CD4-positive, alpha-beta T cell treated with Interleukin-17A for 4 hours (primary cell): Measurements from ENCODE around the gene CD180.
"Not testable (repeated sequence)": the region's sequence is repeated elsewhere in the genome, so short reads cannot be mapped to it uniquely, and the experiment has no call there.

Experiments used
- DNase-seq: peaks from one replicate; pipeline ENCODE4 v3.0.0-alpha.2; 2020; ENCODE audit warnings: mixed read lengths

The CD180 gene

GRCh38 chr5:67187006-67187715, 9.4 kb downstream of the CD180 start:
- DNase-seq = peak; percentile 39

- DNase-seq = no peak
These were observed 12.7 kb downstream of the CD180 start for GRCh38 chr5:67183859-67184258.

GRCh38 chr5:67182301-67182790, 14.3 kb downstream of the CD180 start:
- no peak for DNase-seq

GRCh38 chr5:67181648-67182221, 14.9 kb downstream of the CD180 start:
- DNase-seq = no peak

GRCh38 chr5:67179697-67180361, 16.8 kb downstream of the CD180 start:
- no peak for DNase-seq

GRCh38 chr5:67178966-67179365, 17.6 kb downstream of the CD180 start:
- no peak for DNase-seq

GRCh38 chr5:67178085-67178484, 18.5 kb downstream of the CD180 start:
- DNase-seq = no peak

GRCh38 chr5:67176936-67177335, 19.7 kb downstream of the CD180 start:
- DNase-seq = no peak

GRCh38 chr5:67173959-67174358, 22.6 kb downstream of the CD180 start:
- DNase-seq = no peak

- not testable (repeated sequence) for DNase-seq
These were observed 23.2 kb downstream of the CD180 start for GRCh38 chr5:67173351-67173750.

- no peak for DNase-seq
These were observed 25.8 kb downstream of the CD180 start for GRCh38 chr5:67170767-67171166.

GRCh38 chr5:67168069-67168468, 28.5 kb downstream of the CD180 start:
- DNase-seq = no peak

GRCh38 chr5:67166460-67167285, 29.9 kb downstream of the CD180 start:
- DNase-seq = peak; percentile 86

- DNase-seq = peak; percentile 85
These were observed 30.8 kb downstream of the CD180 start for GRCh38 chr5:67165526-67166459.

GRCh38 chr5:67164856-67165525, 31.6 kb downstream of the CD180 start:
- DNase-seq = no peak

- no peak for DNase-seq
These were observed 32.6 kb downstream of the CD180 start for GRCh38 chr5:67163863-67164595.

- no peak for DNase-seq
These were observed 33.3 kb downstream of the CD180 start for GRCh38 chr5:67163231-67163756.

- DNase-seq = no peak
These were observed 34.8 kb downstream of the CD180 start for GRCh38 chr5:67161767-67162166.

GRCh38 chr5:67160985-67161384, 35.6 kb downstream of the CD180 start:
- DNase-seq = peak; percentile 75

- DNase-seq = no peak
These were observed 36.3 kb downstream of the CD180 start for GRCh38 chr5:67160272-67160671.
